Testis (tissue), 3 donors: Measurements from ENCODE around the gene SASH1. TPM values are rescaled to one million over a fixed set of nuclear protein-coding genes. Genes with fewer than 3 reads are reported as not detected.
"Not testable (repeated sequence)": the region's sequence is repeated elsewhere in the genome, so short reads cannot be mapped to it uniquely, and the experiment has no call there.

Experiments used
- DNase-seq: peaks from one replicate; pipeline ENCODE4 v3.0.0-alpha.2; 2019
- H3K27ac ChIP-seq, 2 donors: fragments of 200-600 bp; sonication (generic); one replicate each; pipeline ENCODE4 v1.5.1; 2019
- H3K27me3 ChIP-seq: fragments of 200-600 bp; sonication (generic); one replicate; pipeline ENCODE4 v1.5.1; 2019
- H3K36me3 ChIP-seq: fragments of 200-600 bp; sonication (generic); one replicate; pipeline ENCODE4 v1.5.1; 2017; ENCODE audit warnings: low read depth; ENCODE audit errors: missing control alignments
- H3K4me1 ChIP-seq: fragments of 200-600 bp; sonication (generic); one replicate; pipeline ENCODE4 v1.5.1; 2019
- H3K4me3 ChIP-seq, 2 donors: fragments of 200-600 bp; sonication (generic); one replicate each; pipeline ENCODE4 v1.5.1; 2017 to 2019
- H3K9me3 ChIP-seq: fragments of 200-600 bp; sonication (generic); one replicate; pipeline ENCODE4 v1.5.1; 2017
- CTCF ChIP-seq, 3 experiments: fragments of 450-650 bp in 2 of 3; fragments of 200-600 bp in 1 of 3; sonication (generic) in 1 of 3; IDR thresholded peaks; one replicate each; pipeline ENCODE4 v1.5.1; 2016 to 2019; ENCODE audit warnings: antibody characterized with exemption in 3 of 3, mild to moderate bottlenecking in 2 of 3, moderate library complexity in 1 of 3
- POLR2A ChIP-seq: fragments of 450-650 bp; IDR thresholded peaks from one replicate; pipeline ENCODE4 v1.6.1; 2017; ENCODE audit warnings: antibody characterized with exemption, mild to moderate bottlenecking, moderate library complexity
- WGBS, 2 donors: methylation state at CpG; one replicate each; pipeline ENCODE4 v1.1.5; 2018; 5-methylcytosine and 5-hydroxymethylcytosine counted together
- intact Hi-C: fragments of 100-400 bp; cut with DNase I; formaldehyde crosslinking; loops from one replicate; pipeline ENCODE4 v1.15.1; 2023; ENCODE audit warnings: low total_unique reads
- polyA plus RNA-seq: library from polyadenylated mRNA; stranded (reverse); fragments of 350-450 nt; fragmentation: Illumina TruSeq; extraction: RNeasy Lipid Tissue Mini Kit (QIAGEN cat#74804); gene quantifications from one replicate; pipeline ENCODE4 v1.2.3, GENCODE V29; 2014; ENCODE audit warnings: low read depth, low replicate concordance; ENCODE audit not compliant: insufficient read depth
- total RNA-seq, 2 donors: library from RNA; depleted of rRNA; stranded (reverse); fragments of >200 nt; gene quantifications; one replicate each; pipeline ENCODE4 v1.2.3, GENCODE V29; 2016

Gene SASH1
- total and polyA plus RNA-seq, 3 donors from 2014 or later: 12.1 to 42.1 (median 40.3) TPM

GRCh38 chr6:148388521-148388920 lies 45.9 kb downstream of the SASH1 start:
- DNase-seq: no peak
- Histone ChIP-seq H3K36me3 (no peaks in the 10 kb centered on the region), H3K4me3 (no peak overlapping the region), H3K9me3 (no peaks in the 10 kb centered on the region), H3K27ac (no peak overlapping the region), H3K27me3 (no peaks in the 10 kb centered on the region), H3K4me1 (peaks cover 5% of the 10 kb centered on the region)
- intact Hi-C loops: no loop called here
- TF ChIP-seq CTCF (IDR thresholded peaks at IDR 0.05): no peak
- TF ChIP-seq POLR2A: no peak
- 93 to 95% methylated on average over 5 of the region's 5 CpGs for WGBS, 2 donors

GRCh38 chr6:148389086-148389485 lies 46.4 kb downstream of the SASH1 start:
- no peak for TF ChIP-seq POLR2A
- TF ChIP-seq CTCF (IDR thresholded peaks at IDR 0.05): no peak
- 93 to 95% methylated on average over 9 of the region's 9 CpGs for WGBS, 2 donors
- intact Hi-C loops: no loop called here
- Histone ChIP-seq H3K27me3 (no peaks in the 10 kb centered on the region), H3K36me3 (no peaks in the 10 kb centered on the region), H3K9me3 (no peaks in the 10 kb centered on the region), H3K27ac (no peak overlapping the region), H3K4me3 (no peak overlapping the region), H3K4me1 (peaks cover 5% of the 10 kb centered on the region)
- no peak for DNase-seq

- no peaks in the 10 kb centered on the region for H3K9me3 ChIP-seq
- H3K27ac ChIP-seq: no peak overlapping the region
- DNase-seq: no peak
- no peaks in the 10 kb centered on the region for H3K27me3 ChIP-seq
- 88 to 96% methylated on average over 12 of the region's 12 CpGs for WGBS, 2 donors
- no peaks in the 10 kb centered on the region for H3K36me3 ChIP-seq
- intact Hi-C loops: no loop called here
- no peak overlapping the region for H3K4me3 ChIP-seq
- TF ChIP-seq POLR2A: no peak
- TF ChIP-seq CTCF (IDR thresholded peaks at IDR 0.05): no peak
- H3K4me1 ChIP-seq: peaks cover 11% of the 10 kb centered on the region
Measured at GRCh38 chr6:148389917-148390316, 47.3 kb downstream of the SASH1 start.

GRCh38 chr6:148392127-148392526 lies 49.5 kb downstream of the SASH1 start:
- peaks cover 17% of the 10 kb centered on the region for H3K4me1 ChIP-seq
- WGBS, 2 donors: 78 to 81% methylated on average over 8 of the region's 8 CpGs
- H3K9me3 ChIP-seq, DNase-seq, intact Hi-C loops, H3K4me3 ChIP-seq, H3K27ac ChIP-seq, H3K27me3 ChIP-seq, H3K36me3 ChIP-seq: not testable (repeated sequence)

GRCh38 chr6:148392671-148393070 lies 50.0 kb downstream of the SASH1 start:
- 53 to 61% methylated on average over 3 of the region's 3 CpGs for WGBS, 2 donors
- no peak for TF ChIP-seq CTCF (IDR thresholded peaks at IDR 0.05)
- TF ChIP-seq POLR2A: no peak
- no peak overlapping the region for H3K27ac ChIP-seq

More at GRCh38 chr6:148392671-148393070, 50.0 kb downstream of the SASH1 start:
- H3K27me3 ChIP-seq: no peaks in the 10 kb centered on the region
- H3K9me3 ChIP-seq: no peaks in the 10 kb centered on the region
- intact Hi-C loops: no loop called here
- no peak overlapping the region for H3K4me3 ChIP-seq
- peaks cover 17% of the 10 kb centered on the region for H3K4me1 ChIP-seq
- H3K36me3 ChIP-seq: no peaks in the 10 kb centered on the region
- DNase-seq: no peak
